HepG2 (cell line): ENCODE data around the gene CPB2. TPM values are rescaled to one million over a fixed set of nuclear protein-coding genes. Genes with fewer than 3 reads are reported as not detected.

ENCODE experiments used
- E2F5 ChIP-seq: sonication (generic); formaldehyde crosslinking; conservative IDR thresholded peaks from 2 replicates; pipeline ENCODE4 v1.4.0; 2020; ENCODE audit warnings: missing genetic modification reagents
- GABPA ChIP-seq, 2 experiments: IDR thresholded peaks; 2 replicates each; pipeline ENCODE4 v1.6.1; 2011 to 2016; ENCODE audit warnings: low read depth in 2 of 2, low read length in 1 of 2, missing biosample characterization in 1 of 2, missing genetic modification characterization in 1 of 2
- GMEB1 ChIP-seq: sonication (generic); formaldehyde crosslinking; IDR thresholded peaks from 2 replicates; pipeline ENCODE4 v1.5.1; 2020; ENCODE audit warnings: missing genetic modification reagents, mild to moderate bottlenecking, borderline replicate concordance
- HNF4G ChIP-seq, 2 experiments: sonication (generic) in 1 of 2; formaldehyde crosslinking in 1 of 2; IDR thresholded peaks; 2 replicates each; pipeline versions ENCODE4 v1.4.0 to v1.6.1; 2011 to 2020; ENCODE audit warnings: borderline replicate concordance in 2 of 2, low read depth in 2 of 2, mild to moderate bottlenecking in 2 of 2, low read length in 1 of 2, missing genetic modification reagents in 1 of 2, moderate library complexity in 1 of 2
- KDM5A ChIP-seq: fragments of 200-600 bp; sonication (generic); IDR thresholded peaks from 2 replicates; pipeline ENCODE4 v1.7.0; 2018; ENCODE audit warnings: antibody characterized with exemption, mild to moderate bottlenecking, low read length, borderline replicate concordance
- RBAK ChIP-seq: sonication (generic); formaldehyde crosslinking; IDR thresholded peaks from 2 replicates; pipeline ENCODE4 v1.5.1; 2020; ENCODE audit warnings: mild to moderate bottlenecking, missing genetic modification reagents
- TEAD3 ChIP-seq: optimal IDR thresholded peaks from 2 replicates; pipeline ENCODE3; 2016; ENCODE audit warnings: borderline replicate concordance
- ZBTB1 ChIP-seq: sonication (generic); formaldehyde crosslinking; IDR thresholded peaks from 2 replicates; pipeline ENCODE4 v1.4.0; 2020; ENCODE audit warnings: missing genetic modification reagents, borderline replicate concordance
- ZMYM4 ChIP-seq: sonication (generic); formaldehyde crosslinking; IDR thresholded peaks from 2 replicates; pipeline ENCODE4 v1.8.1; 2023; ENCODE audit warnings: mild to moderate bottlenecking, missing genetic modification reagents
- ZNF138 ChIP-seq: sonication (generic); formaldehyde crosslinking; IDR thresholded peaks from 2 replicates; pipeline ENCODE4 v1.5.0; 2020; ENCODE audit warnings: mild to moderate bottlenecking, low read depth, missing genetic modification reagents
- ZNF292 ChIP-seq: sonication (generic); formaldehyde crosslinking; IDR thresholded peaks from 2 replicates; pipeline ENCODE4 v1.8.1; 2022; ENCODE audit warnings: mild to moderate bottlenecking, low read depth, missing genetic modification reagents, borderline replicate concordance
- ZNF407 ChIP-seq: sonication (generic); formaldehyde crosslinking; IDR thresholded peaks from one replicate; pipeline ENCODE4 v1.5.1; 2020; ENCODE audit warnings: mild to moderate bottlenecking, missing genetic modification reagents; ENCODE audit errors: not compliant biosample characterization
- ZNF562 ChIP-seq: sonication (generic); formaldehyde crosslinking; IDR thresholded peaks from 2 replicates; pipeline ENCODE4 v1.8.0; 2022; ENCODE audit warnings: missing genetic modification reagents, borderline replicate concordance
- polyA plus RNA-seq, 8 experiments: library from polyadenylated mRNA; depleted of rRNA in 3 of 8; stranded (reverse) in 7 of 8; unstranded in 1 of 8; fragments of >200 nt; fragmentation: Illumina TruSeq in 4 of 8; extraction: Trizol in 4 of 8; gene quantifications; 2 replicates each; pipeline versions ENCODE4 v1.2.1 to v1.2.3, GENCODE V29; 2011 to 2016; ENCODE audit warnings: low read depth in 4 of 8, missing spikeins in 1 of 8, mixed read lengths in 1 of 8; ENCODE audit not compliant: insufficient read depth in 1 of 8
- total RNA-seq, 5 experiments: library from RNA; depleted of rRNA; stranded (reverse); fragments of >200 nt; fragmentation: Illumina TruSeq; extraction: Trizol; gene quantifications; 2 replicates each; pipeline ENCODE4 v1.2.3, GENCODE V29; 2016; ENCODE audit warnings: low read depth in 1 of 5

Gene CPB2
- total and polyA plus RNA-seq, 2 of the 13 experiments (the other 11 are each of a cell fraction or from before 2014, with no cell fraction given), result 125 to 140 TPM

- TF ChIP-seq GABPA (IDR thresholded peaks at IDR 0.05; ENCODE audit: low read depth, low read length) (no peak), GABPA (CRISPR knock-in tag; IDR thresholded peaks at IDR 0.05; ENCODE audit: low read depth) (no peak), KDM5A (no peak), GMEB1 (CRISPR knock-in tag) (no peak), ZNF562 (CRISPR knock-in tag) (no peak), ZNF138 (no peak), RBAK (CRISPR knock-in tag) (no peak), HNF4G (IDR thresholded peaks at IDR 0.05; ENCODE audit: borderline replicate concordance, low read depth, low read length) (no peak), HNF4G (CRISPR knock-in tag; IDR thresholded peaks at IDR 0.05; ENCODE audit: borderline replicate concordance, low read depth) (no peak), ZNF407 (CRISPR knock-in tag) (no peak), TEAD3 (CRISPR knock-in tag) (peak; percentile 85), E2F5 (CRISPR knock-in tag) (no peak), ZBTB1 (CRISPR knock-in tag) (no peak), ZNF292 (CRISPR knock-in tag) (no peak; the same call in 1 of the 2 replicates), ZMYM4 (CRISPR knock-in tag) (0 out of 2 replicates have a peak, but pooled peaks have one; percentile 23)
Measured at GRCh38 chr13:46146898-46147297, 42.1 kb upstream of the CPB2 start (continued).
